ENCODE results near the gene SPECC1. TPM values are rescaled to one million over a fixed set of nuclear protein-coding genes. Genes with fewer than 3 reads are reported as not detected.
"Not testable (repeated sequence)": the region's sequence is repeated elsewhere in the genome, so short reads cannot be mapped to it uniquely, and the experiment has no call there.

SPECC1 gene
- total RNA-seq, 1 experiment from 2014 or later: 19.0 TPM

- DNase-seq (ENCODE audit: extremely low read depth, low read depth): peak; percentile 65
These were observed 1.1 kb downstream of the SPECC1 start for GRCh38 chr17:20010099-20010863.

GRCh38 chr17:20010936-20011335 lies 1.8 kb downstream of the SPECC1 start:
- DNase-seq (ENCODE audit: extremely low read depth, low read depth): no peak

GRCh38 chr17:20012017-20012536 lies 2.9 kb downstream of the SPECC1 start:
- no peak for DNase-seq (ENCODE audit: extremely low read depth, low read depth)

- not testable (repeated sequence) for DNase-seq (ENCODE audit: extremely low read depth, low read depth)
These were observed 7.4 kb downstream of the SPECC1 start for GRCh38 chr17:20016475-20016992.

GRCh38 chr17:20022701-20023100 lies 13.5 kb downstream of the SPECC1 start:
- DNase-seq (ENCODE audit: extremely low read depth, low read depth): no peak

GRCh38 chr17:20026960-20027359 lies 17.8 kb downstream of the SPECC1 start:
- DNase-seq (ENCODE audit: extremely low read depth, low read depth): no peak

- DNase-seq (ENCODE audit: extremely low read depth, low read depth): no peak
These were observed 19.3 kb downstream of the SPECC1 start for GRCh38 chr17:20028443-20028842.

GRCh38 chr17:20032636-20033035 lies 23.5 kb downstream of the SPECC1 start:
- DNase-seq (ENCODE audit: extremely low read depth, low read depth): no peak

GRCh38 chr17:20033415-20033814 lies 24.3 kb downstream of the SPECC1 start:
- DNase-seq (ENCODE audit: extremely low read depth, low read depth): no peak

- no peak for DNase-seq (ENCODE audit: extremely low read depth, low read depth)
These were observed 26.3 kb downstream of the SPECC1 start for GRCh38 chr17:20035501-20035900.

- not testable (repeated sequence) for DNase-seq (ENCODE audit: extremely low read depth, low read depth)
These were observed 28.1 kb downstream of the SPECC1 start for GRCh38 chr17:20037286-20037685.

GRCh38 chr17:20039037-20039436 lies 29.9 kb downstream of the SPECC1 start:
- DNase-seq (ENCODE audit: extremely low read depth, low read depth): no peak

GRCh38 chr17:20040216-20040615 lies 31.1 kb downstream of the SPECC1 start:
- no peak for DNase-seq (ENCODE audit: extremely low read depth, low read depth)

GRCh38 chr17:20043021-20043420 lies 33.9 kb downstream of the SPECC1 start:
- DNase-seq (ENCODE audit: extremely low read depth, low read depth): no peak

GRCh38 chr17:20045476-20045875 lies 36.3 kb downstream of the SPECC1 start:
- DNase-seq (ENCODE audit: extremely low read depth, low read depth): no peak

- DNase-seq (ENCODE audit: extremely low read depth, low read depth): no peak
These were observed 37.5 kb downstream of the SPECC1 start for GRCh38 chr17:20046629-20047028.

- no peak for DNase-seq (ENCODE audit: extremely low read depth, low read depth)
These were observed 42.5 kb downstream of the SPECC1 start for GRCh38 chr17:20051624-20052023.

- DNase-seq (ENCODE audit: extremely low read depth, low read depth): no peak
These were observed 44.3 kb downstream of the SPECC1 start for GRCh38 chr17:20053361-20053964.

- peak; percentile 80 for DNase-seq (ENCODE audit: extremely low read depth, low read depth)
These were observed 50.6 kb downstream of the SPECC1 start for GRCh38 chr17:20059728-20060188.

GRCh38 chr17:20063665-20064648 lies 54.8 kb downstream of the SPECC1 start:
- DNase-seq (ENCODE audit: extremely low read depth, low read depth): peak; percentile 30

Data from NCI-H460 (cell line).